Stimulated activated CD4-positive, alpha-beta T cell treated with anti-CD3 and anti-CD28 coated beads, Interleukin-1b, Interleukin-23, amount 100 ng/mL, for 48 hours (primary cell): ENCODE results near the gene USP17L26.
"Not testable (repeated sequence)": the region's sequence is repeated elsewhere in the genome, so short reads cannot be mapped to it uniquely, and the experiment has no call there.

Source experiments
- DNase-seq: peaks from one replicate; pipeline ENCODE4 v3.0.0-alpha.2; 2020

Gene USP17L26, protein sequence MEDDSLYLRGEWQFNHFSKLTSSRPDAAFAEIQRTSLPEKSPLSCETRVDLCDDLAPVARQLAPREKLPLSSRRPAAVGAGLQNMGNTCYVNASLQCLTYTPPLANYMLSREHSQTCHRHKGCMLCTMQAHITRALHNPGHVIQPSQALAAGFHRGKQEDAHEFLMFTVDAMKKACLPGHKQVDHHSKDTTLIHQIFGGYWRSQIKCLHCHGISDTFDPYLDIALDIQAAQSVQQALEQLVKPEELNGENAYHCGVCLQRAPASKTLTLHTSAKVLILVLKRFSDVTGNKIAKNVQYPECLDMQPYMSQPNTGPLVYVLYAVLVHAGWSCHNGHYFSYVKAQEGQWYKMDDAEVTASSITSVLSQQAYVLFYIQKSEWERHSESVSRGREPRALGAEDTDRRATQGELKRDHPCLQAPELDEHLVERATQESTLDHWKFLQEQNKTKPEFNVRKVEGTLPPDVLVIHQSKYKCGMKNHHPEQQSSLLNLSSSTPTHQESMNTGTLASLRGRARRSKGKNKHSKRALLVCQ

DNA sequence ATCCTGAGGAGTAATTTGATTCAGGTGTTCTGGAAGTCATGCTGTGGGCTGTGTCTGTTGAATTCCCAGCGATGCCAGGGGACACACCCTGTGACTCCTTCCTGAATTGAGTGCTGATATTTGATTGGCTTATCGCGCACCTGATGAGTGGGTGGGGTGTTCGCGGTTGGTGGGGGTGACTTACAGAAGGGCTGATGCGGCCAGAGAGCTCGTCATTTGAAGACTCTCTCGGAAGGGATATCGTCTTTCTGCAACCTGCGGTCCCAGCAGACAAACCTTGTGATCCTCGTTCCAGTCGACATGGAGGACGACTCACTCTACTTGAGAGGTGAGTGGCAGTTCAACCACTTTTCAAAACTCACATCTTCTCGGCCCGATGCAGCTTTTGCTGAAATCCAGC lies at the start of gene USP17L26:
USP17L26 (plus strand) TSS at position 301 of the 400 bp plus-strand sequence; CDS start at position 301, 0 bp downstream.
- DNase-seq: not testable (repeated sequence)

DNA sequence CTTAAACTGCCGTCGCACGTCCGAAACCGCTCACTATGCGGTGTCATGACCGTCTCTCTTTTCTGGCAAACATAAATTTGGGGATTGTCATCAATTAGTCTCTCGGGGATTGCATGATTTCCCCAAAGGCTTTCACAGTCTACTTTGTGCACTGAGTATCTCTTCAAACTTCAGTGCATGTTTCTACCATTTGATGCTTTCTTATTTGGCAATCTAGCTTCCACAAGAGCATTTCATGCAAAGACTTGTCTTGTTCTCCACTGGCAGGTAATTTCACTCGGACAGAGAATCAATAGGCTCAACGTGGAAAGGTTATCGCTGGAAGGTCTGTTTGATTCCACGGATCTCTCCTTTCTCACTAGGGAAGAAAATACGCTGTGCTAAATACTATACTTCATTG lies 10.3 kb upstream of the USP17L26 start:
- DNase-seq: not testable (repeated sequence)

- not testable (repeated sequence) for DNase-seq
Measured at GRCh38 chr4:9324865-9325264, 9.6 kb upstream of the USP17L26 start, which contains the start of gene USP17L24. Gene USP17L24 (plus strand): TSS chr4:9325165. CDS start chr4:9325165, 0 bp downstream.

- DNase-seq: not testable (repeated sequence)
Measured at GRCh38 chr4:9329611-9330010, 4.8 kb upstream of the USP17L26 start, which contains the start of gene USP17L25. Gene USP17L25 (plus strand): TSS chr4:9329911. CDS start chr4:9329911, 0 bp downstream.

DNA sequence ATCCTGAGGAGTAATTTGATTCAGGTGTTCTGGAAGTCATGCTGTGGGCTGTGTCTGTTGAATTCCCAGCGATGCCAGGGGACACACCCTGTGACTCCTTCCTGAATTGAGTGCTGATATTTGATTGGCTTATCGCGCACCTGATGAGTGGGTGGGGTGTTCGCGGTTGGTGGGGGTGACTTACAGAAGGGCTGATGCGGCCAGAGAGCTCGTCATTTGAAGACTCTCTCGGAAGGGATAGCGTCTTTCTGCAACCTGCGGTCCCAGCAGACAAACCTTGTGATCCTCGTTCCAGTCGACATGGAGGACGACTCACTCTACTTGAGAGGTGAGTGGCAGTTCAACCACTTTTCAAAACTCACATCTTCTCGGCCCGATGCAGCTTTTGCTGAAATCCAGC lies 4.6 kb downstream of the USP17L26 start, which contains the start of gene USP17L5:
USP17L5 (plus strand) TSS at position 301 of the 400 bp plus-strand sequence; CDS start at position 301, 0 bp downstream.
- DNase-seq: not testable (repeated sequence)

DNA sequence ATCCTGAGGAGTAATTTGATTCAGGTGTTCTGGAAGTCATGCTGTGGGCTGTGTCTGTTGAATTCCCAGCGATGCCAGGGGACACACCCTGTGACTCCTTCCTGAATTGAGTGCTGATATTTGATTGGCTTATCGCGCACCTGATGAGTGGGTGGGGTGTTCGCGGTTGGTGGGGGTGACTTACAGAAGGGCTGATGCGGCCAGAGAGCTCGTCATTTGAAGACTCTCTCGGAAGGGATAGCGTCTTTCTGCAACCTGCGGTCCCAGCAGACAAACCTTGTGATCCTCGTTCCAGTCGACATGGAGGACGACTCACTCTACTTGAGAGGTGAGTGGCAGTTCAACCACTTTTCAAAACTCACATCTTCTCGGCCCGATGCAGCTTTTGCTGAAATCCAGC lies 9.4 kb downstream of the USP17L26 start, which contains the start of gene USP17L27:
USP17L27 (plus strand) TSS at position 301 of the 400 bp plus-strand sequence; CDS start at position 301, 0 bp downstream.
- DNase-seq: not testable (repeated sequence)

DNA sequence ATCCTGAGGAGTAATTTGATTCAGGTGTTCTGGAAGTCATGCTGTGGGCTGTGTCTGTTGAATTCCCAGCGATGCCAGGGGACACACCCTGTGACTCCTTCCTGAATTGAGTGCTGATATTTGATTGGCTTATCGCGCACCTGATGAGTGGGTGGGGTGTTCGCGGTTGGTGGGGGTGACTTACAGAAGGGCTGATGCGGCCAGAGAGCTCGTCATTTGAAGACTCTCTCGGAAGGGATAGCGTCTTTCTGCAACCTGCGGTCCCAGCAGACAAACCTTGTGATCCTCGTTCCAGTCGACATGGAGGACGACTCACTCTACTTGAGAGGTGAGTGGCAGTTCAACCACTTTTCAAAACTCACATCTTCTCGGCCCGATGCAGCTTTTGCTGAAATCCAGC lies 14.1 kb downstream of the USP17L26 start, which contains the start of gene USP17L28:
USP17L28 (plus strand) TSS at position 301 of the 400 bp plus-strand sequence; CDS start at position 301, 0 bp downstream.
- DNase-seq: not testable (repeated sequence)

DNA sequence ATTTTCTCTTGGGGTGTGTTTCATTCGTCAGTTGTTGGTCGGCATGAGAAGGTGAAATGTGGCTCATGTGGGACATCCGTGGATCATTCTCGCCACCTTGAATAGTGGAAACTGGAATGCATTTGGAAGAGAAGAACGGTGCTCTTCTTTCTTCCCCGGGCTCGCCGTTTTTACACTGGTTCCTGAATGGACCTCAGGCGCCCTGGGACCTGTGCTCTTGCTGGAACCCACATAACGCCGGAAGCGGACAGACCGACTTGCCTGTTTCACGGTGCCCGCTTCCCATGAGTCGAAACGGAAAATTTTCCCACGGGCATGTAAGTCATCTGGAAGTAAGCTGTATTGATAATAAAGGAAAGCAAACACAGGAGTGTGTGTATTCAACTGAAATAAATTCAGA lies 16.4 kb downstream of the USP17L26 start:
- DNase-seq: not testable (repeated sequence)

DNA sequence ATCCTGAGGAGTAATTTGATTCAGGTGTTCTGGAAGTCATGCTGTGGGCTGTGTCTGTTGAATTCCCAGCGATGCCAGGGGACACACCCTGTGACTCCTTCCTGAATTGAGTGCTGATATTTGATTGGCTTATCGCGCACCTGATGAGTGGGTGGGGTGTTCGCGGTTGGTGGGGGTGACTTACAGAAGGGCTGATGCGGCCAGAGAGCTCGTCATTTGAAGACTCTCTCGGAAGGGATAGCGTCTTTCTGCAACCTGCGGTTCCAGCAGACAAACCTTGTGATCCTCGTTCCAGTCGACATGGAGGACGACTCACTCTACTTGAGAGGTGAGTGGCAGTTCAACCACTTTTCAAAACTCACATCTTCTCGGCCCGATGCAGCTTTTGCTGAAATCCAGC lies 18.9 kb downstream of the USP17L26 start, which contains the start of gene USP17L29:
USP17L29 (plus strand) TSS at position 301 of the 400 bp plus-strand sequence; CDS start at position 301, 0 bp downstream.
- not testable (repeated sequence) for DNase-seq

DNA sequence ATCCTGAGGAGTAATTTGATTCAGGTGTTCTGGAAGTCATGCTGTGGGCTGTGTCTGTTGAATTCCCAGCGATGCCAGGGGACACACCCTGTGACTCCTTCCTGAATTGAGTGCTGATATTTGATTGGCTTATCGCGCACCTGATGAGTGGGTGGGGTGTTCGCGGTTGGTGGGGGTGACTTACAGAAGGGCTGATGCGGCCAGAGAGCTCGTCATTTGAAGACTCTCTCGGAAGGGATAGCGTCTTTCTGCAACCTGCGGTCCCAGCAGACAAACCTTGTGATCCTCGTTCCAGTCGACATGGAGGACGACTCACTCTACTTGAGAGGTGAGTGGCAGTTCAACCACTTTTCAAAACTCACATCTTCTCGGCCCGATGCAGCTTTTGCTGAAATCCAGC lies 28.4 kb downstream of the USP17L26 start, which contains the start of gene USP17L30:
USP17L30 (plus strand) TSS at position 301 of the 400 bp plus-strand sequence; CDS start at position 301, 0 bp downstream.
- not testable (repeated sequence) for DNase-seq

- not testable (repeated sequence) for DNase-seq
Measured at GRCh38 chr4:9379881-9380280, 45.4 kb downstream of the USP17L26 start.

GRCh38 chr4:9381012-9381534 lies 46.6 kb downstream of the USP17L26 start:
- DNase-seq: peak; percentile 66

DNA sequence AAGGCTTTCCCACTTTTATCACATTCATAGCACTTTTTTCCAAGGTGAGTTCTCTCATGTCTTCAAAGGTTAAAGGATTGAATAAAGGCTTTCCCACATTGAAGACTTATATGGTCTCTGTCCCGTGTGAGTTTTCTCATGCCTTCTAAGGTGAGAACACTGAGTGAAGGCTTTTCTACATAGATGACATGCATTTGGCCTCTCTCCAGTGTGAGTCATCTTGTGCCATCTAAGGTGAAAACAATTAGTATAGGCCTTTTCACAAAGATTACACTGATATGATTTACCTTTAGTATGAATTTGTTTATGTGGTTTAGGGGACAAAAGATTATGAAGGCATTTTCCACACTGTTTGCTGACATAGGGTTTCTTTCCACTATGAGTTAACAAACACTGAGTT lies 49.7 kb downstream of the USP17L26 start:
- no peak for DNase-seq
